GM23248 (cell line): ENCODE measurements around the gene GABPB2. TPM values are rescaled to one million over a fixed set of nuclear protein-coding genes. Genes with fewer than 3 reads are reported as not detected.
A peak's percentile ranks its signal among the peaks of the same experiment; 100 is the strongest.

Experiments used
- DNase-seq: peaks from one replicate; pipeline ENCODE4 v3.0.0-alpha.2; 2015
- H2AFZ ChIP-seq: fragments of 200-600 bp; sonication (generic); 2 replicates; pipeline ENCODE4 v1.6.1; 2016; ENCODE audit warnings: antibody characterized with exemption
- H3F3A ChIP-seq: fragments of 200-600 bp; sonication (generic); 2 replicates; pipeline ENCODE4 v1.6.1; 2016; ENCODE audit warnings: mild to moderate bottlenecking, antibody characterized with exemption, mixed run types; ENCODE audit not compliant: insufficient read depth
- H3K27ac ChIP-seq: fragments of 200-600 bp; sonication (generic); 2 replicates; pipeline ENCODE4 v1.5.1; 2016; ENCODE audit warnings: mild to moderate bottlenecking
- H3K27me3 ChIP-seq: fragments of 200-600 bp; sonication (generic); replicated peaks from 2 replicates; pipeline ENCODE4 v1.6.1; 2016; ENCODE audit warnings: mild to moderate bottlenecking; ENCODE audit not compliant: insufficient read depth
- H3K36me3 ChIP-seq: fragments of 200-600 bp; sonication (generic); 2 replicates; pipeline ENCODE4 v1.6.1; 2016; ENCODE audit warnings: low read depth, mild to moderate bottlenecking
- H3K4me1 ChIP-seq: fragments of 200-600 bp; sonication (generic); 2 replicates; pipeline ENCODE4 v1.6.1; 2016; ENCODE audit warnings: mild to moderate bottlenecking; ENCODE audit not compliant: insufficient read depth
- H3K4me2 ChIP-seq: fragments of 200-600 bp; sonication (generic); one replicate; pipeline ENCODE4 v1.6.1; 2016; ENCODE audit warnings: mild to moderate bottlenecking; ENCODE audit not compliant: unreplicated experiment
- H3K4me3 ChIP-seq: fragments of 200-600 bp; sonication (generic); 2 replicates; pipeline ENCODE4 v1.5.1; 2016; ENCODE audit warnings: mild to moderate bottlenecking
- H3K79me2 ChIP-seq: fragments of 200-600 bp; sonication (generic); 2 replicates; pipeline ENCODE4 v1.6.1; 2016; ENCODE audit warnings: mild to moderate bottlenecking; ENCODE audit not compliant: insufficient read depth
- H3K9ac ChIP-seq: fragments of 200-600 bp; sonication (generic); 2 replicates; pipeline ENCODE4 v1.6.1; 2016; ENCODE audit warnings: mild to moderate bottlenecking
- H3K9me2 ChIP-seq: fragments of 200-600 bp; sonication (generic); 2 replicates; pipeline ENCODE4 v1.6.1; 2016; ENCODE audit warnings: mixed run types, mild to moderate bottlenecking, moderate library complexity; ENCODE audit not compliant: insufficient read depth
- H3K9me3 ChIP-seq: fragments of 200-600 bp; sonication (generic); one replicate; pipeline ENCODE4 v1.6.1; 2017; ENCODE audit warnings: low read depth
- H4K20me1 ChIP-seq: fragments of 200-600 bp; sonication (generic); 2 replicates; pipeline ENCODE4 v1.6.0; 2016; ENCODE audit not compliant: insufficient read depth
- EZH2 ChIP-seq: fragments of 200-600 bp; sonication (generic); IDR thresholded peaks from 2 replicates; pipeline ENCODE4 v1.6.1; 2018; ENCODE audit warnings: antibody characterized with exemption, mild to moderate bottlenecking; ENCODE audit not compliant: insufficient read depth, poor library complexity, severe bottlenecking
- EZH2phosphoT487 ChIP-seq: fragments of 200-600 bp; sonication (generic); IDR thresholded peaks from 2 replicates; pipeline ENCODE4 v1.6.1; 2018; ENCODE audit warnings: antibody characterized with exemption, moderate library complexity, mild to moderate bottlenecking, low read depth; ENCODE audit not compliant: insufficient read depth
- WGBS, 2 experiments: methylation state at CpG; one replicate each; pipeline ENCODE4 v1.1.6; 2015 to 2017; ENCODE audit warnings: low lambda C conversion rate in 2 of 2, low coverage in 1 of 2; ENCODE audit errors: missing lambda C conversion rate in 2 of 2; 5-methylcytosine and 5-hydroxymethylcytosine counted together
- in situ Hi-C: fragments of 300-500 bp; cut with MboI; formaldehyde crosslinking; loops from 2 replicates; pipeline ENCODE4 v1.15.0; 2020
- polyA plus RNA-seq: library from polyadenylated mRNA; unstranded; fragments of >200 nt; fragmentation: Nextera tagmentation; extraction: Ambion mirVana; gene quantifications from 2 replicates; pipeline ENCODE4 v1.2.1, GENCODE V29; 2016
- total RNA-seq: library from RNA; depleted of rRNA; stranded (reverse); fragments of >200 nt; shearing (Covaris generic); gene quantifications from 2 replicates; pipeline ENCODE4 v1.2.3, GENCODE V29; 2014

GABPB2 gene
- total and polyA plus RNA-seq, 2 experiments from 2014 or later: 7.4 to 14.7 TPM

DNA sequence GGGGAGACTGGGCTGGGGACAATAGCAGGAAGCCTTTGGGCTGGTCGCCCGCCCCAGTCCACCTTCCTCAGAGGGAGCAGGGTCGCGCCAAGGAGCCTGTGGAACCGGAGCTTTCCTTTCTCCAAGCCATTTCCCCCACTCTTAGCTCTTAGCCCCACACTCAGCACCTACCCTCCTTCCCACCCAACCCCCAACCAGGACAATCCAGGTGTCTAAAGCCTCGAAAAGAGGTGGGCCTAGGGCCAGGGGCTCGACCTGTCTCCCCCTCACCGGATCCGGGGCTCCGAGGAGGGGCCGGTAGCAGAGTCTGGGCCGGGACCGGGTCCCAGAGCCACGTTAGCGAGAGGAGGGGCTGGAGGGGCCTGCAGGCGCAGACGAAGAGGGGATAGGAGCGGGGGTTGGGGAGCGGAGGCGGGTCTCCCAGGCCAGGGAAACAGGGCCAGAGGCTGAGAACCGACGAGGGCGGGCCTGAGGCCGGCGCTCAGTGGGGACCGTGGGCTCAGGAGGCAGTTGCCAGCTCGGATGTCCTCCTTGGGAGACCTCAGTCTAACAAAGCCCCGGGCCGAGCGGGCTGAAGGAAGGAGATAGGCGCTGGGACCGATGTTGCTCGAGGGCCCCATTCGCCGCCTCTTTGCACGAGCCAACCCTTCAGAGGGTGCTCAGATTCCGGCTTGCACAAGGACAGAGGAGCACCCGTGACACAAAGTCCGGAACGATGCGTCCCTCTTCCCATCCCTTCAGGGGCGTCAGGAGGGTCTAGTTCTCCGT, 74.9 kb downstream of the GABPB2 start:
- Histone ChIP-seq H4K20me1 (no peaks in the 10 kb centered on the region), H3K36me3 (no peaks in the 10 kb centered on the region), H3K4me3 (peak overlapping the region; percentile 82), H3K27me3 (no peaks in the 10 kb centered on the region), H2AFZ (peak overlapping the region; percentile 93), H3K9me2 (no peaks in the 10 kb centered on the region), H3F3A (peaks cover 8% of the 10 kb centered on the region), H3K4me1 (0 out of 2 replicates have a peak, but pooled peaks cover 7% of the 10 kb centered on the region), H3K79me2 (no peaks in the 10 kb centered on the region), H3K9ac (peak overlapping the region; percentile 76), H3K4me2 (peak overlapping the region; percentile 94), H3K27ac (no peak overlapping the region), H3K9me3 (no peaks in the 10 kb centered on the region)
- DNase-seq: peak; percentile 64
- TF ChIP-seq EZH2 (no peak), EZH2phosphoT487 (no peak)
- in situ Hi-C loops: no loop called here
- WGBS, 2 experiments: 15 to 20% methylated on average over 32 to 40 of the region's 43 CpGs

DNA sequence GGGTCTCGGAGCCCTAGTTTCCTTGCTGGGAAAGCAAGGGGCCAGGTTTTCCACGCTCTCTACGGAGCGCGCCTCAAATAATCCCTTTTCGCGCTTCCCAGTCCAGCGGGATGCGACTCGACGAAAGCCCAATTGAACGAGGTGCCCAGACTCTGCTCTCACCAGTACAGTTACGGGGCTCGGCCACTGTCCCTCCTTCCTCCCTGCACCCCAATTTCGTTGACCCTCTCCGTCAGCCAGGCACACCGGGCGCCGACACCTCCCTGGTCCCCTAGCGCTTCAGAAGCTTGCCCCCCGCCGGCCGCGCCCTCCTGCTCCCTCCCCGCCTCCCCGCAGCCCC, 75.5 kb downstream of the GABPB2 start:
- Histone ChIP-seq H3K4me1 (0 out of 2 replicates have a peak, but pooled peaks cover 7% of the 10 kb centered on the region), H3K4me2 (peak overlapping the region; percentile 94), H3F3A (peaks cover 8% of the 10 kb centered on the region), H3K79me2 (no peaks in the 10 kb centered on the region), H3K9me3 (no peaks in the 10 kb centered on the region), H3K27ac (no peak overlapping the region), H3K4me3 (peak overlapping the region; percentile 82), H4K20me1 (no peaks in the 10 kb centered on the region), H3K9ac (peak overlapping the region; percentile 76), H3K9me2 (no peaks in the 10 kb centered on the region), H3K36me3 (no peaks in the 10 kb centered on the region), H2AFZ (peak overlapping the region; percentile 93), H3K27me3 (no peaks in the 10 kb centered on the region)
- in situ Hi-C loops: no loop called here
- TF ChIP-seq EZH2 (no peak), EZH2phosphoT487 (no peak)
- DNase-seq: peak; percentile 53
- WGBS, 2 experiments: 0 to 1% methylated on average over 15 to 26 of the region's 26 CpGs

DNA sequence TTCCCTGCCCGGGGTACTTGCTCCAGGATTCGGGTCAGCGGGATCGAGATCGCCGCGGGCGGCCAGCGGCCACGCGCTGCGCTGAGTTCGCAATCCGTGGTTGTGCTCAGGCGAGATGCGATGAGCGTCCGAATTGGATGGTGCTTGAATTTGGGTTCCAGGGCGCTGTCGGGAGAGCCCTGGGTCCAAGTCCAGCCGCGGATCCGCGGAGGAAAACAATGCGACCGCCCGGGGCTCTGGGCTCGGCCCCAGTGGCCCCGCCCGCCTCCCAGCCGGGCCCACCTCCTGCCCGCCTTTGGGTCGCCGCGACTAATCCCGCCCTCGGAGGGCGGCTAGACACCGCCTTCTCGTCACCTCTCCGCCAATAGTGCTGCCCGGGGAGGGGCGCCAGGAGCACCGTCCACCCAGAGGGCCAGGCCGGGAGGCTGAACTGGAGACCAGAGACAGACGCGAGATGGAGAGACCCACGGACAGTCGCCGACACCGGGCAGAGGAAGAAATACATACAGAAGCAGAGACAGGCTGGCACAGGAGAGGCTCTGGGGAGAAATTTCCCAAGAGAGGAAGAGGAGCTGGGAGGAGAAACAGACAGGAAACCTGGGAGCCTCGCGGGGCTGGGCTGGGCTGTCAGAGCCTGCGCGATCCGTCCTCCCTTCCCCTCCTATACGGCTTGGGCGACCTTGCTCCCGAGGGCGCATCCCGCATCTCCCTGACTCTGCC, 76.0 kb downstream of the GABPB2 start, which contains the start of gene SEMA6C:
Gene SEMA6C (minus strand): TSS at position 220 of the 720 bp plus-strand sequence. CDS start 4,010 bp downstream, outside the sequence.
- H2AFZ ChIP-seq: peak within 1 kb of the TSS; percentile 93
- H3K9me3 ChIP-seq: no peaks in the 10 kb centered on the region
- in situ Hi-C loops: no loop called here
- peak within 1 kb of the TSS; percentile 94 for H3K4me2 ChIP-seq
- H3K9me2 ChIP-seq: no peaks in the 10 kb centered on the region
- no peaks in the 10 kb centered on the region for H4K20me1 ChIP-seq
- H3K4me1 ChIP-seq: 0 out of 2 replicates have a peak, but pooled peaks cover 7% of the 10 kb centered on the region
- no peak for TF ChIP-seq EZH2
- no peak for TF ChIP-seq EZH2phosphoT487
- 1 to 2% methylated on average over 43 to 61 of the region's 61 CpGs for WGBS, 2 experiments
- peak; percentile 96 for DNase-seq
- no peaks in the 10 kb centered on the region for H3K79me2 ChIP-seq
- no peaks in the 10 kb centered on the region for H3K27me3 ChIP-seq
- H3F3A ChIP-seq: peaks cover 8% of the 10 kb centered on the region
- H3K4me3 ChIP-seq: peak within 1 kb of the TSS; percentile 82
- peak within 1 kb of the TSS; percentile 58 for H3K27ac ChIP-seq
- no peaks in the 10 kb centered on the region for H3K36me3 ChIP-seq
- peak within 1 kb of the TSS; percentile 76 for H3K9ac ChIP-seq

DNA sequence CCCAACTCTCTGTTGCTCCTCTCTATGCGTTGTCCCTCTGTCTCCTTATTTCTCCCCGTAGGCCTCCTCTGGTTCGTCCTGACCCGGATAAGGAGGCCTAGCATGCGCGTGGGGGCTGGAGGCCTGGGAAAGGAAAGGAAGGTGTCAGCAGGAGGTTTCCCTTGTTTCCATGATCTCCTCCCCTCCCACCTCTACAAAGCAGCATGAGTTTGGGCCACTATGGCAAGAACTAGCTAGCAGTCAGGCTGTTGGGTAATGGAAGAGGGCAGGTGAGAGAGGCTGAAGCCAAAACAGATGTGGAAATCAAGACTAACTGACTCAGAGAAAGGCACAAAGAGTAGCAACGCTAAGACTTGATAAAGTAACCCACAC, 76.6 kb downstream of the GABPB2 start:
- WGBS, 2 experiments: 15 to 16% methylated on average over 7 of the region's 7 CpGs
- Histone ChIP-seq H3K79me2 (no peaks in the 10 kb centered on the region), H3K36me3 (no peaks in the 10 kb centered on the region), H3K9me3 (no peaks in the 10 kb centered on the region), H4K20me1 (no peaks in the 10 kb centered on the region), H3K27ac (peak overlapping the region; percentile 58), H3K4me1 (0 out of 2 replicates have a peak, but pooled peaks cover 7% of the 10 kb centered on the region), H3K27me3 (no peaks in the 10 kb centered on the region), H3K9me2 (no peaks in the 10 kb centered on the region), H3F3A (peaks cover 8% of the 10 kb centered on the region), H3K9ac (peak overlapping the region; percentile 76), H3K4me2 (peak overlapping the region; percentile 94), H3K4me3 (peak overlapping the region; percentile 82), H2AFZ (peak overlapping the region; percentile 93)
- no peak for TF ChIP-seq EZH2phosphoT487
- no peak for TF ChIP-seq EZH2
- peak; percentile 56 for DNase-seq
- in situ Hi-C loops: no loop called here
